ENCODE data around the gene SLIT3. TPM values are rescaled to one million over a fixed set of nuclear protein-coding genes. Genes with fewer than 3 reads are reported as not detected.

Gene SLIT3
- total RNA-seq, 1 donor from 2014 or later: 3.2 TPM

DNA sequence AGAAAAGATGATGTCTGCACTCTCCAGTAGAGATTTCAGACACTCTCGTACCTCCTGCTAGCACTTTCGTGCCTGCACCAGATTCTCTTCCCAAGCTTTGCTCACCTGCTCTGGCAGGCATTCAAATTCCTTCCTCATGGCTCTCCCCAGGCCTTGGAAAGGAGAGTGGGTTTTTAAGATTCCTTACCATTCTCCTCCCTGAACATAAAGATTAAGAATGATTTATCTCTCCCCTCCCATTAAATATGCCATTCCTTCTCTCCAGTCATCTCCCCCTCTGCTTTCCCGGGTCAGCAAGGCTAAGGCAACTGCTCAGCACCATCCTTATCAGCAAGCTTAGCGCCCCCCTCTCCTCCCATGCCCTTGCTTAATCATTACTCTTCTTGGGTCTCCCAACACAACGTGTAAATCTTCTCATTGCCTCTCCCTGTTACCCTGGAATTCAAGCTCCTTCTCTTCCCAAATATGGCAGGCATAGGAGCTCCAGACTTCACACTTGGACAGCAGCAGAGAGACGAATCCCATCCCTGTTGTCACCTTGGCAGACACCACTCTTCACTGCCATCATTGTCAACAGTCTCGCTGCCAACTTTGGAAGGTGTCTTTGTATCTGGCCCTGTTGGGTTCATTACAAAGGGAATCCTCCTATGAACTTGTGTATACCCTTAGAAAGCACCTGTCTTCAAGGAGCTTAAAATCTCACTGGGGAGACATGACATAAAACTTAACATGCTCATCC lies 332.9 kb downstream of the SLIT3 start:
- no peaks in the 10 kb centered on the region for H3K4me1 Mint-ChIP-seq (ENCODE audit: unreplicated experiment)
- no peak for TF ChIP-seq CTCF (IDR thresholded peaks at IDR 0.05; ENCODE audit: unreplicated experiment)
- no peaks in the 10 kb centered on the region for H3K9me3 Mint-ChIP-seq (ENCODE audit: unreplicated experiment)
- no peak overlapping the region for H3K4me3 Mint-ChIP-seq (ENCODE audit: unreplicated experiment)
- H3K36me3 Mint-ChIP-seq (ENCODE audit: low read depth, unreplicated experiment): no peaks in the 10 kb centered on the region
- peaks cover 2% of the 10 kb centered on the region for H3K27me3 Mint-ChIP-seq (ENCODE audit: unreplicated experiment)
- no peak for DNase-seq (ENCODE audit: low spot score)
- no peak overlapping the region for H3K27ac Mint-ChIP-seq (ENCODE audit: unreplicated experiment)

- peaks cover 5% of the 10 kb centered on the region for H3K4me1 Mint-ChIP-seq (ENCODE audit: unreplicated experiment)
- TF ChIP-seq CTCF (IDR thresholded peaks at IDR 0.05; ENCODE audit: unreplicated experiment): no peak
- H3K4me3 Mint-ChIP-seq (ENCODE audit: unreplicated experiment): no peak overlapping the region
- H3K9me3 Mint-ChIP-seq (ENCODE audit: unreplicated experiment): no peaks in the 10 kb centered on the region
- DNase-seq (ENCODE audit: low spot score): no peak
- no peaks in the 10 kb centered on the region for H3K27me3 Mint-ChIP-seq (ENCODE audit: unreplicated experiment)
- H3K36me3 Mint-ChIP-seq (ENCODE audit: low read depth, unreplicated experiment): no peaks in the 10 kb centered on the region
- no peak overlapping the region for H3K27ac Mint-ChIP-seq (ENCODE audit: unreplicated experiment)
These were observed 335.3 kb downstream of the SLIT3 start for GRCh38 chr5:168965638-168966037.

GRCh38 chr5:168964182-168964581 lies 336.8 kb downstream of the SLIT3 start:
- no peak for DNase-seq (ENCODE audit: low spot score)

DNA sequence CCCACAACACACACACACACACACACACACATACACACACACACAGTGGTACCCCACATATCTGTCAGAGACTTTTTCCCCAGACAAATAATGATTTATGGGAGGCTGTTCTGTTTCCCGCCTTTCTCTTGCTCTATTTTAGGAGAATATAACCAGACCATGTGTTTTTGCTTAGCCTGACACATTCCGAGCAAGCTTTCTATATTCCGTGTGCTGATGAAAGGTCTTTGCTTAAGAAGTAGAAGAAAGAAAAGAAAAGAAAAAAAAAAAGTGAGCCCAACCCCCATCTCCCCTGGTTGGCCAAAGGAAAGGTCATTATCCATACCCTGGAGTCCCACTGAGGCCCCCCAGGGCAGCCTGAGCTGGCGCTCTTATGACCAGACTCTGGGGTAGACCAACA lies 338.6 kb downstream of the SLIT3 start:
- H3K36me3 Mint-ChIP-seq (ENCODE audit: low read depth, unreplicated experiment): no peaks in the 10 kb centered on the region
- no peaks in the 10 kb centered on the region for H3K27me3 Mint-ChIP-seq (ENCODE audit: unreplicated experiment)
- H3K9me3 Mint-ChIP-seq (ENCODE audit: unreplicated experiment): no peaks in the 10 kb centered on the region
- H3K27ac Mint-ChIP-seq (ENCODE audit: unreplicated experiment): no peak overlapping the region
- no peak for TF ChIP-seq CTCF (IDR thresholded peaks at IDR 0.05; ENCODE audit: unreplicated experiment)
- peaks cover 8% of the 10 kb centered on the region for H3K4me1 Mint-ChIP-seq (ENCODE audit: unreplicated experiment)
- DNase-seq (ENCODE audit: low spot score): no peak
- no peak overlapping the region for H3K4me3 Mint-ChIP-seq (ENCODE audit: unreplicated experiment)

More at GRCh38 chr5:168964182-168964581, 336.8 kb downstream of the SLIT3 start:
- Mint-ChIP-seq H3K4me3 (ENCODE audit: unreplicated experiment) (no peak overlapping the region), H3K4me1 (ENCODE audit: unreplicated experiment) (peaks cover 8% of the 10 kb centered on the region), H3K9me3 (ENCODE audit: unreplicated experiment) (no peaks in the 10 kb centered on the region), H3K27ac (ENCODE audit: unreplicated experiment) (no peak overlapping the region), H3K36me3 (ENCODE audit: low read depth, unreplicated experiment) (no peaks in the 10 kb centered on the region), H3K27me3 (ENCODE audit: unreplicated experiment) (no peaks in the 10 kb centered on the region)
- TF ChIP-seq CTCF (IDR thresholded peaks at IDR 0.05; ENCODE audit: unreplicated experiment): no peak

DNA sequence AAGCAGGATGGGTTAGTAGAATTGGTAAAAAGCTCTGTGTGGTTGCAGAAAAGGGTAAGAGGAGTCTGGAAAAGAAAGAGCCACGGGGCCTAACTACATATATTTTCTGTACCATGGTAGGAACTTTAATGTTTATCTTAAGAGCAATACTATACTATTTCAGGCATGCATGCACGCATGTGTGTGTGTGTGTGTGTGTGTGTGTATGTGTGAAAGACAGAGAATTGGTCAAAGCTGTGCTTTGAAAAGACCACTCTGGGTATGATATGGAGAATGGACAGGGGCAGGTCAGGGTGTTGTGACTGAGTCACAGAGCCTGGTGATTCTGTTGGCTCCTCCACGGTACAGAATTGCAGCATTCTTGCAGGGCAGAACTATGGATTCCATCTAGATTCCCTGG lies 339.3 kb downstream of the SLIT3 start:
- TF ChIP-seq CTCF (IDR thresholded peaks at IDR 0.05; ENCODE audit: unreplicated experiment): no peak
- no peak for DNase-seq (ENCODE audit: low spot score)
- H3K4me3 Mint-ChIP-seq (ENCODE audit: unreplicated experiment): no peak overlapping the region
- peaks cover 8% of the 10 kb centered on the region for H3K4me1 Mint-ChIP-seq (ENCODE audit: unreplicated experiment)
- H3K27ac Mint-ChIP-seq (ENCODE audit: unreplicated experiment): no peak overlapping the region
- H3K9me3 Mint-ChIP-seq (ENCODE audit: unreplicated experiment): no peaks in the 10 kb centered on the region
- no peaks in the 10 kb centered on the region for H3K36me3 Mint-ChIP-seq (ENCODE audit: low read depth, unreplicated experiment)
- no peaks in the 10 kb centered on the region for H3K27me3 Mint-ChIP-seq (ENCODE audit: unreplicated experiment)
